Uterus (tissue), 4 donors: ENCODE measurements around the gene PTPN18. TPM values are rescaled to one million over a fixed set of nuclear protein-coding genes. Genes with fewer than 3 reads are reported as not detected.

Source experiments
- DNase-seq, 2 donors: peaks; one replicate each; pipeline ENCODE4 v3.0.0-alpha.2; 2019 to 2020
- H3K27ac ChIP-seq, 2 donors: fragments of 200-600 bp; sonication (generic); 1 replicate in 1 of 2; 2 replicates in 1 of 2; pipeline ENCODE4 v1.5.1; 2016 to 2018
- H3K27me3 ChIP-seq, 2 donors: fragments of 200-600 bp; sonication (generic); one replicate each; pipeline ENCODE4 v1.5.1; 2018 to 2019; ENCODE audit warnings: control low read depth in 1 of 2
- H3K36me3 ChIP-seq, 2 donors: fragments of 200-600 bp; sonication (generic); one replicate each; pipeline ENCODE4 v1.5.1; 2019; ENCODE audit warnings: control low read depth in 1 of 2
- H3K4me1 ChIP-seq, 2 donors: fragments of 200-600 bp; sonication (generic); one replicate each; pipeline ENCODE4 v1.5.1; 2018 to 2019; ENCODE audit warnings: control low read depth in 1 of 2
- H3K4me3 ChIP-seq, 2 donors: fragments of 200-600 bp; sonication (generic); 1 replicate in 1 of 2; 2 replicates in 1 of 2; pipeline ENCODE4 v1.5.1; 2018 to 2019; ENCODE audit warnings: mild to moderate bottlenecking in 1 of 2
- H3K9me3 ChIP-seq, 2 donors: fragments of 200-600 bp; sonication (generic); one replicate each; pipeline ENCODE4 v1.5.1; 2019; ENCODE audit warnings: control low read depth in 1 of 2
- CTCF ChIP-seq, 4 experiments: fragments of 200-600 bp in 2 of 4; fragments of 450-650 bp in 2 of 4; sonication (generic) in 2 of 4; IDR thresholded peaks; one replicate each; pipeline ENCODE4 v1.5.1; 2016 to 2019; ENCODE audit warnings: antibody characterized with exemption in 4 of 4, mild to moderate bottlenecking in 2 of 4, moderate library complexity in 1 of 4
- POLR2A ChIP-seq, 2 donors: fragments of 450-650 bp; IDR thresholded peaks; one replicate each; pipeline ENCODE4 v1.6.1; 2016; ENCODE audit warnings: antibody characterized with exemption in 2 of 2, mild to moderate bottlenecking in 1 of 2, moderate library complexity in 1 of 2
- intact Hi-C: fragments of 100-400 bp; cut with DNase I; formaldehyde crosslinking; loops from one replicate; pipeline ENCODE4 v1.15.1; 2023; ENCODE audit warnings: low total_unique reads
- total RNA-seq, 4 donors: library from RNA; depleted of rRNA in 3 of 4; stranded (reverse); fragments of >200 nt in 3 of 4; gene quantifications; one replicate each; pipeline versions ENCODE4 v1.1.0 to v1.2.4, GENCODE V29; 2014 to 2023
- donor health status: DM: yes; HTN: yes; CAD: no.

The PTPN18 gene
- total RNA-seq, 4 donors from 2014 or later = 29.6 to 65.6 (median 46.3) TPM

GRCh38 chr2:130316596-130316995, 39.3 kb upstream of the PTPN18 start:
- intact Hi-C loops = no loop called here
- Histone ChIP-seq H3K4me3 (no peak overlapping the region), H3K36me3 (no peaks in the 10 kb centered on the region), H3K9me3 (no peaks in the 10 kb centered on the region), H3K27me3 (no peaks in the 10 kb centered on the region), H3K27ac (no peak overlapping the region), H3K4me1 (no peaks in the 10 kb centered on the region)
- no peak for TF ChIP-seq POLR2A (IDR thresholded peaks at IDR 0.05)
- no peak for TF ChIP-seq CTCF (IDR thresholded peaks at IDR 0.05)
- DNase-seq = no peak

- intact Hi-C loops = no loop called here
- no peak for TF ChIP-seq POLR2A (IDR thresholded peaks at IDR 0.05)
- no peak for TF ChIP-seq CTCF (IDR thresholded peaks at IDR 0.05)
- H3K27me3 ChIP-seq = no peaks in the 10 kb centered on the region
These were observed 37.0 kb upstream of the PTPN18 start for GRCh38 chr2:130318906-130319305.

GRCh38 chr2:130319536-130319935, 36.3 kb upstream of the PTPN18 start:
- no peak for DNase-seq
- no peaks in the 10 kb centered on the region for H3K36me3 ChIP-seq
- intact Hi-C loops = no loop called here
- no peaks in the 10 kb centered on the region for H3K4me1 ChIP-seq
- H3K4me3 ChIP-seq = no peak overlapping the region
- H3K27ac ChIP-seq = no peak overlapping the region
- no peaks in the 10 kb centered on the region for H3K9me3 ChIP-seq
- no peaks in the 10 kb centered on the region for H3K27me3 ChIP-seq
- no peak for TF ChIP-seq CTCF (IDR thresholded peaks at IDR 0.05)
- no peak for TF ChIP-seq POLR2A (IDR thresholded peaks at IDR 0.05)

More at GRCh38 chr2:130318906-130319305, 37.0 kb upstream of the PTPN18 start:
- H3K27ac ChIP-seq = no peak overlapping the region
- no peaks in the 10 kb centered on the region for H3K4me1 ChIP-seq
- no peak overlapping the region for H3K4me3 ChIP-seq
- H3K36me3 ChIP-seq = no peaks in the 10 kb centered on the region
- H3K9me3 ChIP-seq = no peaks in the 10 kb centered on the region
- DNase-seq = no peak

- intact Hi-C loops = no loop called here
- TF ChIP-seq CTCF (IDR thresholded peaks at IDR 0.05) = no peak
- TF ChIP-seq POLR2A (IDR thresholded peaks at IDR 0.05) = no peak
- Histone ChIP-seq H3K27me3 (no peaks in the 10 kb centered on the region), H3K36me3 (no peaks in the 10 kb centered on the region), H3K9me3 (no peaks in the 10 kb centered on the region), H3K27ac (no peak overlapping the region), H3K4me3 (no peak overlapping the region), H3K4me1 (no peaks in the 10 kb centered on the region)
- no peak for DNase-seq
These were observed 27.9 kb upstream of the PTPN18 start for GRCh38 chr2:130327703-130328527.

- H3K27ac ChIP-seq = no peak overlapping the region
- intact Hi-C loops = no loop called here
- TF ChIP-seq CTCF (IDR thresholded peaks at IDR 0.05) (no peak), POLR2A (IDR thresholded peaks at IDR 0.05) (no peak)
- H3K27me3 ChIP-seq = no peaks in the 10 kb centered on the region
- H3K4me3 ChIP-seq = no peak overlapping the region
- no peaks in the 10 kb centered on the region for H3K4me1 ChIP-seq
- no peaks in the 10 kb centered on the region for H3K36me3 ChIP-seq
- no peak for DNase-seq
- H3K9me3 ChIP-seq = no peaks in the 10 kb centered on the region
These were observed 27.1 kb upstream of the PTPN18 start for GRCh38 chr2:130328710-130329109.
